HEK293 (cell line): ENCODE results near the gene MACIR.

Experiments
- CTCF ChIA-PET: fragments of 350-600 bp; formaldehyde crosslinking; extraction: SDS; loops from one replicate; lab custom pipeline; 2021; ENCODE audit warnings: antibody characterized with exemption; lab: Yijun Ruan, JAX
- POLR2A ChIA-PET: fragments of 300-600 bp; formaldehyde crosslinking; extraction: SDS; loops from one replicate; lab custom pipeline; 2020; ENCODE audit warnings: antibody characterized with exemption, inconsistent platforms; lab: Yijun Ruan, JAX
- H3K27ac ChIP-seq: fragments of 200-500 bp; sonication (Bioruptor generic); 2 replicates; pipeline ENCODE4 v1.5.1; 2014; ENCODE audit warnings: low read depth, low read length, control low read depth, inconsistent platforms; ENCODE audit errors: extremely low read depth
- H3K36me3 ChIP-seq, 2 experiments: fragments of 200-500 bp in 1 of 2; sonication (Bioruptor generic) in 1 of 2; 1 replicate in 1 of 2; 2 replicates in 1 of 2; pipeline ENCODE4 v1.5.1; 2014 to 2017; ENCODE audit warnings: inconsistent platforms in 2 of 2, low read length in 2 of 2; ENCODE audit not compliant: control insufficient read depth in 2 of 2, insufficient read depth in 1 of 2
- H3K4me1 ChIP-seq: fragments of 200-500 bp; sonication (Bioruptor generic); 2 replicates; pipeline ENCODE4 v1.5.1; 2014; ENCODE audit warnings: mild to moderate bottlenecking, low read length, inconsistent platforms; ENCODE audit not compliant: control insufficient read depth, insufficient read depth
- H3K4me3 ChIP-seq: 2 replicates; pipeline ENCODE4 v1.5.1; 2011; ENCODE audit warnings: low read depth, mild to moderate bottlenecking, control low read depth, low read length, moderate library complexity
- H3K9me3 ChIP-seq: fragments of 200-500 bp; sonication (Bioruptor generic); 2 replicates; pipeline ENCODE4 v1.5.1; 2014; ENCODE audit warnings: low read depth, low read length, inconsistent platforms; ENCODE audit not compliant: control insufficient read depth, insufficient read depth
- KLF7 ChIP-seq: fragments of 450-650 bp; formaldehyde crosslinking; IDR thresholded peaks from 2 replicates; pipeline ENCODE4 v1.5.1; 2016; ENCODE audit warnings: missing biosample characterization, missing genetic modification characterization, borderline replicate concordance
- SETDB1 ChIP-seq: IDR thresholded peaks from one replicate; pipeline ENCODE4 v1.6.1; 2017; ENCODE audit warnings: mild to moderate bottlenecking, low read length, moderate library complexity, mixed read lengths; ENCODE audit not compliant: insufficient read length
- SP3 ChIP-seq: fragments of 450-650 bp; formaldehyde crosslinking; IDR thresholded peaks from 2 replicates; pipeline ENCODE4 v1.5.1; 2016; ENCODE audit warnings: missing biosample characterization, missing genetic modification characterization
- TRIM28 ChIP-seq: IDR thresholded peaks from 2 replicates; pipeline ENCODE4 v1.6.1; 2011; ENCODE audit warnings: low read length, control low read depth, borderline replicate concordance
- ZNF112 ChIP-seq: fragments of 450-650 bp; formaldehyde crosslinking; IDR thresholded peaks from 2 replicates; pipeline ENCODE4 v1.5.0; 2017; ENCODE audit warnings: missing biosample characterization, missing genetic modification characterization
- ZNF121 ChIP-seq: fragments of 450-650 bp; formaldehyde crosslinking; IDR thresholded peaks from 2 replicates; pipeline ENCODE4 v1.5.1; 2016; ENCODE audit warnings: missing biosample characterization, missing genetic modification characterization
- ZNF211 ChIP-seq: fragments of 450-650 bp; formaldehyde crosslinking; IDR thresholded peaks from 2 replicates; pipeline ENCODE4 v1.5.1; 2016; ENCODE audit warnings: low read depth, missing biosample characterization, missing genetic modification characterization
- ZNF239 ChIP-seq: fragments of 450-650 bp; formaldehyde crosslinking; IDR thresholded peaks from 2 replicates; pipeline ENCODE4 v1.5.1; 2016; ENCODE audit warnings: missing biosample characterization, missing genetic modification characterization
- ZNF24 ChIP-seq: fragments of 450-650 bp; formaldehyde crosslinking; IDR thresholded peaks from 2 replicates; pipeline ENCODE4 v1.5.1; 2016; ENCODE audit warnings: missing biosample characterization, missing genetic modification characterization
- ZNF391 ChIP-seq: fragments of 450-650 bp; formaldehyde crosslinking; IDR thresholded peaks from 2 replicates; pipeline ENCODE4 v1.5.1; 2016; ENCODE audit warnings: low read depth, missing biosample characterization, missing genetic modification characterization, borderline replicate concordance
- ZNF449 ChIP-seq: fragments of 450-650 bp; formaldehyde crosslinking; IDR thresholded peaks from 2 replicates; pipeline ENCODE4 v1.5.1; 2017; ENCODE audit warnings: missing biosample characterization, mild to moderate bottlenecking, missing genetic modification characterization, moderate library complexity
- ZNF610 ChIP-seq: fragments of 450-650 bp; formaldehyde crosslinking; IDR thresholded peaks from 2 replicates; pipeline ENCODE4 v1.5.1; 2016; ENCODE audit warnings: missing biosample characterization, missing genetic modification characterization, borderline replicate concordance
- ZNF623 ChIP-seq: fragments of 450-650 bp; formaldehyde crosslinking; IDR thresholded peaks from 2 replicates; pipeline ENCODE4 v1.5.1; 2016; ENCODE audit warnings: missing biosample characterization, missing genetic modification characterization
- ZNF654 ChIP-seq: fragments of 450-650 bp; formaldehyde crosslinking; IDR thresholded peaks from 2 replicates; pipeline ENCODE4 v1.5.1; 2016; ENCODE audit warnings: low read depth, missing biosample characterization, missing genetic modification characterization
- ZNF785 ChIP-seq: fragments of 450-650 bp; formaldehyde crosslinking; IDR thresholded peaks from 2 replicates; pipeline ENCODE4 v1.5.1; 2016; ENCODE audit warnings: missing biosample characterization, missing genetic modification characterization
- TF ChIP-seq, protein P1 (sequence below): fragments of 450-650 bp; formaldehyde crosslinking; IDR thresholded peaks from 2 replicates; pipeline ENCODE4 v1.5.1; 2016; ENCODE audit warnings: missing biosample characterization, missing genetic modification characterization
- TF ChIP-seq, protein P2 (sequence below): fragments of 450-650 bp; formaldehyde crosslinking; IDR thresholded peaks from 2 replicates; pipeline ENCODE4 v1.5.1; 2016; ENCODE audit warnings: missing biosample characterization, missing genetic modification characterization

The MACIR gene

DNA sequence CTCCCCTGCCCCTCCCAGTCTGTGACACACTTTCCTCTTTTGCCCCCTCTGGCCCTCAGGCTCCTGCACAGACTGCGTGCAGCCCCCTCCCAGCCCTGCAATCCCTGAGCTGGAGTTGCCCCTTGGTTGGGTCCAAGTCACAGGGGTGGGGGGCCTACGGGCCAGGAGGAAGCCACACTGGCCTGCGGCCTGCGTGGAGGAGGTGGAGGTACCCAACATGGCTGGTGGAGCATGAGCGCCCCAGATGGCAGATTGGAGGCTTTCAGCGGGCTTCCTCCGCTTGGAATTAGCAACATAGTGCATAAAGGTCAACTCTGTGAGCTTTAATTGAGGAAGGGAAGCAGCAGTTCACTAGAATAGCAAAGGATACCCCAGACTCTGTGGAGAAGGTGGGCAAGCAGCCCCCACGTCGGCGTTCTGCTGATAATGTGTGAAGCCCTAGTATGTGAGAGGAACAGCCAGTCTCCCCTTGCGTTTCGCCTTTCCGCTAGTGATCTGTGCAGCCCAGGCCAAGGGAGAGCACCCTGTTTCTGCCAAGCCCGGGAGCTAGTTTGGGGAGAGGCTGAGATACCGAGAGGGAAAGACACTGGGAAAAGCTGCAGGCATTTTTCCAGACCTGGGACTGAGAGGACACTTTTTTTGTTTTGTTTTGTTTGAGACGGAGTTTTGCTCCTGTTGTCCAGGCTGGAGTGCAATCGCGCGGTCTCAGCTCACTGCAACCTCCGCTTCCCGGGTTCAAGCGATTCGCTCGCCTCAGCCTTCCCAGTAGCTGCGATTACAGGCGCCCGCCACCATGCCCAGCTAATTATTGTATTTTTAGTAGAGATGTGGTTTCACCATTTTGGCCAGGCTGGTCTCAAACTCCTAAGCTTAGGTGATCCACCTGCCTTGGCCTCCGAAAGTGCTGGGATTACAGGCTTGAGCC, 35.3 kb upstream of the MACIR start:
- Histone ChIP-seq H3K4me3 (no peak overlapping the region), H3K36me3 (no peaks in the 10 kb centered on the region), H3K4me1 (no peaks in the 10 kb centered on the region), H3K9me3 (no peaks in the 10 kb centered on the region), H3K27ac (no peak overlapping the region)
- TF ChIP-seq, protein P1, sequence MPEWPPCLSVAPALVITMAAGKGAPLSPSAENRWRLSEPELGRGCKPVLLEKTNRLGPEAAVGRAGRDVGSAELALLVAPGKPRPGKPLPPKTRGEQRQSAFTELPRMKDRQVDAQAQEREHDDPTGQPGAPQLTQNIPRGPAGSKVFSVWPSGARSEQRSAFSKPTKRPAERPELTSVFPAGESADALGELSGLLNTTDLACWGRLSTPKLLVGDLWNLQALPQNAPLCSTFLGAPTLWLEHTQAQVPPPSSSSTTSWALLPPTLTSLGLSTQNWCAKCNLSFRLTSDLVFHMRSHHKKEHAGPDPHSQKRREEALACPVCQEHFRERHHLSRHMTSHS (tag by site-specific recombination) = no peak
- TF ChIP-seq ZNF112 (no peak), ZNF623 (tag by site-specific recombination) (no peak), ZNF121 (tag by site-specific recombination) (no peak), ZNF211 (no peak), SP3 (tag by site-specific recombination) (no peak), ZNF785 (tag by site-specific recombination) (no peak), ZNF391 (tag by site-specific recombination) (no peak), KLF7 (tag by site-specific recombination) (no peak), ZNF24 (no peak), ZNF654 (tag by site-specific recombination) (no peak), ZNF449 (tag by site-specific recombination) (no peak)
- TF ChIP-seq, protein P2, sequence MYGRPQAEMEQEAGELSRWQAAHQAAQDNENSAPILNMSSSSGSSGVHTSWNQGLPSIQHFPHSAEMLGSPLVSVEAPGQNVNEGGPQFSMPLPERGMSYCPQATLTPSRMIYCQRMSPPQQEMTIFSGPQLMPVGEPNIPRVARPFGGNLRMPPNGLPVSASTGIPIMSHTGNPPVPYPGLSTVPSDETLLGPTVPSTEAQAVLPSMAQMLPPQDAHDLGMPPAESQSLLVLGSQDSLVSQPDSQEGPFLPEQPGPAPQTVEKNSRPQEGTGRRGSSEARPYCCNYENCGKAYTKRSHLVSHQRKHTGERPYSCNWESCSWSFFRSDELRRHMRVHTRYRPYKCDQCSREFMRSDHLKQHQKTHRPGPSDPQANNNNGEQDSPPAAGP (tag by site-specific recombination) = no peak
- ChIA-PET CTCF (interaction anchor here (0.7 to 2.6 kb wide), 6 partner anchors 9 to 542 kb away, joined by 3 to 10 read pairs (median 4); no protein-coding TSS in a partner anchor), POLR2A (interaction anchor here (2.1 kb wide), 1 partner anchor 35 kb away, joined by 11 read pairs; the partner anchor contains the start of gene MACIR)

- ChIA-PET CTCF (interaction anchor here (0.6 to 2.6 kb wide), 27 partner anchors 8 to 1543 kb away, joined by 3 to 16 read pairs (median 4); no protein-coding TSS in a partner anchor), POLR2A (interaction anchor here (2.1 kb wide), 1 partner anchor 34 kb away, joined by 11 read pairs; the partner anchor contains the start of gene MACIR)
- Histone ChIP-seq H3K36me3 (no peaks in the 10 kb centered on the region), H3K27ac (no peak overlapping the region), H3K4me3 (no peak overlapping the region), H3K9me3 (no peaks in the 10 kb centered on the region), H3K4me1 (no peaks in the 10 kb centered on the region)
- TF ChIP-seq ZNF239 (tag by site-specific recombination) (no peak), SETDB1 (peak; percentile 63), ZNF610 (tag by site-specific recombination) (peak; percentile 16; the same call in 1 of the 2 replicates), TRIM28 (peak; percentile 82; the same call in 1 of the 2 replicates), ZNF654 (tag by site-specific recombination) (peak; percentile 75)
Measured at GRCh38 chr5:103224118-103224893, 34.3 kb upstream of the MACIR start.
